Neural progenitor cell (in vitro differentiated cells): ENCODE data around the gene VSTM4.

Experiments
- CTCF ChIP-seq: fragments of 200-600 bp; sonication (generic); IDR thresholded peaks from 2 replicates; pipeline ENCODE4 v1.5.1; 2017; ENCODE audit warnings: antibody characterized with exemption, mild to moderate bottlenecking
- EZH2 ChIP-seq: fragments of 200-600 bp; sonication (generic); IDR thresholded peaks from 2 replicates; pipeline ENCODE4 v1.6.1; 2017; ENCODE audit warnings: antibody characterized with exemption, mild to moderate bottlenecking, moderate library complexity

- TF ChIP-seq EZH2, result no peak
- TF ChIP-seq CTCF, result no peak
These were observed 102.7 kb downstream of the VSTM4 start for GRCh38 chr10:49012603-49013002.
